Measurements from ENCODE around the gene NADK2. TPM values are rescaled to one million over a fixed set of nuclear protein-coding genes. Genes with fewer than 3 reads are reported as not detected.

Gene NADK2
- total and polyA plus RNA-seq, 2 donors (not counting 3 experiments of a cell fraction or from before 2014, with no cell fraction given): 4.0 to 20.3 TPM

- Histone ChIP-seq H3K4me2 (ENCODE audit: insufficient read depth, low read length) (peak overlapping the region; percentile 30), H3K79me2 (ENCODE audit: control insufficient read depth, insufficient read depth, low read length) (peaks cover 14% of the 10 kb centered on the region), H3K27me3 (ENCODE audit: control insufficient read depth in 2 of 2, insufficient read depth in 2 of 2, low read length in 2 of 2) (no peaks in the 10 kb centered on the region), H3K9me3 (replicated peaks; ENCODE audit: control insufficient read depth, insufficient read depth, low read length) (no peaks in the 10 kb centered on the region), H3K9ac (replicated peaks; ENCODE audit: extremely low read depth, insufficient read depth, low read length) (no peak overlapping the region), H3K9me1 (replicated peaks; ENCODE audit: control insufficient read depth, extremely low read depth, insufficient read depth, low read length) (no peaks in the 10 kb centered on the region), H3K27ac (ENCODE audit: insufficient read depth, low read depth, low read length) (no peak overlapping the region), H3K36me3 (ENCODE audit: control insufficient read depth in 2 of 2, extremely low read depth in 1 of 2, insufficient read depth in 2 of 2, low read length in 2 of 2) (no peaks in the 10 kb centered on the region), H2AFZ (ENCODE audit: low read depth, low read length) (no peak overlapping the region), H3K4me1 (ENCODE audit: control insufficient read depth, extremely low read depth, insufficient read depth, low read length) (peaks cover 16% of the 10 kb centered on the region), H4K20me1 (replicated peaks; ENCODE audit: control insufficient read depth, extremely low read depth, insufficient read depth, low read length) (no peaks in the 10 kb centered on the region), H3K4me3 (replicated peaks in 1 of 3; ENCODE audit: insufficient read depth in 1 of 3, low read depth in 1 of 3, low read length in 3 of 3) (no peak overlapping the region)
- intact Hi-C loops (cut with micrococcal nuclease): no loop called here
- CTCF ChIA-PET: interaction anchor here (0.6 to 2.3 kb wide), 6 partner anchors 11 to 159 kb away, joined by 3 to 8 read pairs (median 4); no protein-coding TSS in a partner anchor
- BruUV-seq (replicated peaks): no TSS peak
- FAIRE-seq (no peak), DNase-seq (ENCODE audit: low read depth, low spot score) (peak; percentile 49)
- POLR2A ChIA-PET: no interaction called here
- TF ChIP-seq MYC (IDR thresholded peaks at IDR 0.05; ENCODE audit: low read depth, low read length) (no peak), EZH2 (IDR thresholded peaks at IDR 0.05; ENCODE audit: borderline replicate concordance, low read depth, low read length, severe bottlenecking) (no peak), GATA2 (IDR thresholded peaks at IDR 0.05; ENCODE audit: insufficient read depth, insufficient read length, low read depth, low read length) (no peak), CTCF (IDR thresholded peaks at IDR 0.05; ENCODE audit: extremely low read depth in 1 of 2, insufficient read depth in 1 of 2, low read depth in 1 of 2, low read length in 2 of 2) (no peak), POLR2A (IDR thresholded peaks at IDR 0.05; ENCODE audit: low read depth, low read length) (no peak)
- TF ChIP-seq, protein P1, sequence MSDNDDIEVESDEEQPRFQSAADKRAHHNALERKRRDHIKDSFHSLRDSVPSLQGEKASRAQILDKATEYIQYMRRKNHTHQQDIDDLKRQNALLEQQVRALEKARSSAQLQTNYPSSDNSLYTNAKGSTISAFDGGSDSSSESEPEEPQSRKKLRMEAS (IDR thresholded peaks at IDR 0.05; ENCODE audit: insufficient read depth, insufficient read length): no peak
- dilution Hi-C loops (cut with MboI; ENCODE audit: extremely low pct_ligation_motif_present, low sequenced_read_pairs): no loop called here
These were observed 3.0 kb downstream of the NADK2 start for GRCh38 chr5:36238502-36239295.

Measured in endothelial cell of umbilical vein (primary cell).